NK-92 treated with Interleukin-12 subunit alpha and Interleukin-12 subunit beta, amount 100 ng/mL, for 24 hours (cell line): Measurements from ENCODE around the gene DOC2A.

Experiments
- DNase-seq: peaks from one replicate; lab custom pipeline; 2025; lab: John Stamatoyannopoulos, UW

Gene DOC2A

DNA sequence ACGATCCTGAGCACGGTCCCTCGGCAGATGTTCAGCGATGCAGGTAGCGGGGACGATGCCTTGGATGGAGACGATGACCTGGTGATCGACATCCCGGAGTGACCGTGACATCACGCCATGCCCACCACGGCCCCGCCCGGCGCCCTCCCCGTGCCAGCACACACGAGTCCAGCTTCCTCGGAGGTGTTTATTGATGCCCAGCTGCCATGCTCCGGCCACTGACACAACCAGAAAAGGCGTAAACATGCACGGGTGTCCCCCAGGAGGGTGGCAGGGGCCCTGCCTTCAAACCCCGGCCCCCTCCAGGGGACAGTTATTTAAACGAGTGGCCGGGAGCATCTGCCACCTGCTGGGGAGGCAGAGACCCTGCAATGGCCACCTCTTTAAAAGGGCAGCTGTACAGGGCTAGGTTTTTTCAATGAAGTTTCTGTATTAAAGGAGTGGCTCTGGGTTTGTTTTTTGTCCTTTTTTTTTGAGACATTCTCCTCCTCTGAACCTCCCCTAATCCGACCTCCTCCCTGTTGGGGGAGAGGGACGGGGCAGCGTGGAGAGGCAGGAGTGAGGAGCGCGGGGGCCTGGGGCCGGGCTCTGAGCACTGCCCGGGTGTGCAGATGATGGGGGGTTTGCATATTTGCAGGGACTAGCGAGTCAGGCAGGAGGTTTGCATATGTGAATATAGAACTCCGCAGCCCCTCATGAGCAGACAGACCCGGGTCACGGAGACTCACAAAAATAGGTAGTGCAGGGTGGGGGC lies 5.3 kb downstream of the DOC2A start:
- no peak for DNase-seq

DNA sequence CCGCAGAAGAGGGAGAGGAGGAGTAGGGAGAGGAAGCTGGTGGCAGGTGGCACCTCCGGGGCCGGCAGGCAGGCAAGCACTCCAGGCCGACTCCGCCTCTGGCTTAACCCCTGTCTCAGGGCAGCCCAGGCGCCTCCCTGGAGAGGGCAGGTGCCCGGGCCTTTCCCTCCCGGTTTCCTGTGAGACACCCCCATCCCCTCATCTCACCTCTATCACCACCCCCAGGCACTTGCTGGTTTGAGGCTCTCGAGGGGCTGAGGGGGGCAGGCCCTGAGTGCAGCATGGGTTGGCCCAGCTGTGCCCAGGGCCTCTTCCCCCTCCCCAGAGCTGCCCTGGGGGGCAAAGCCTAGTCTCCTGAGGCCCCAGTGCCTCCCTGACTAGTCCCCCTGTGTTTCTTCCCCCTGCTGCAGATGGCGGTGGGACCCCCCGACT lies 6.0 kb downstream of the DOC2A start:
- DNase-seq = no peak

DNA sequence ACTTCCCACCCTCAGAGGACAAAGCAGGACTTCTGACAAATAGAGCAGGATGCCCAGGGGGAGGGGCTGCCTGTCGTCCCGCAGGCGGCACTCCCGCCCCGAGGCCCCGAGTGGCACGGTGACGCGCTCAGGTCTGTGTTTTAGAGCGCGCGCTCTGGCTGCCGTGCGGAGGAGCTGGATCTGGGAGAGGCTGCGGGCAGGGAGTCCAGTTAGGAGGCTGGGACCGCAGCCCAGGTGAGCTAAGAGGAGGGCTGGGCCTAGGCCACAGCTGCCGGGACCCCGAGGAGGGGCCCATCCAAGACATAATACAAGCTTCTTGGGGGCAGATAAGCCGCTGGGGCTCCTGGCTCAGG lies 6.4 kb downstream of the DOC2A start:
- DNase-seq = no peak

DNA sequence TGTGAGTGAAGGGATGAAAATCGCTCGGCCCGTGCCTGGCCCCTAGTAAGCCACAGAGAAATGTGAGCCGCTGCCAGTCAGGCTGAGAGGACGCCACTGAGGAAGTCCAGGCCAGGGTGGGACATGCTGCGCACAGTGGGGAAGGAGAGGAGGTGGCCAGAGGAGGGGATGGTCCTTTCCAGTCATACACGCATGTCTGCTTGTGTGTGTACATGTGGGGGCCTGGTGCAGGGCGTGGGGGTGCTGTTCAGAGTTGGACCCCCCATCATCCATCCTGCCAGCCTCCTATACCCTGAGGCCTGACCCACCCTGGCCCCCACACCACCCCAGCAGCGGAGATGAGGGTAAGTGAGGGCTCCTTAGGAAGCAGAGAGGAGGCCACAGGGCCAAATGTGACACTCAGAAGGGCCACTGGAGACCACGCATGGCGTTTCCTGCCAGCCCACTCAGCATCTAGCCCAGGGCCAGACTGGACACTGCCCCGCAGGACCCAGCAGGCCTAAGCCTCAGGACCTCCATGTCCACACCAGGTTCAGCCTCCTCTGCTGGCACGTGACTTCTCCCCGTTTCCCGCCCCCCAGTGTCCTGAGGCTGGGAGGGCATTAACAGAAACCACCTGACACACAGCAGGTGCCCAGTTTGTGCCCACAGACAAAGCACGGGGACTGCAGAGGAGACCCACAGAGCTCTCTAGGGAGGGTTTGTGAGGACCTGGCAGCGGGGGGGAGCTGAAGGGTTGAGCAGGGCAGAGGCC lies 7.0 kb downstream of the DOC2A start:
- no peak for DNase-seq

DNA sequence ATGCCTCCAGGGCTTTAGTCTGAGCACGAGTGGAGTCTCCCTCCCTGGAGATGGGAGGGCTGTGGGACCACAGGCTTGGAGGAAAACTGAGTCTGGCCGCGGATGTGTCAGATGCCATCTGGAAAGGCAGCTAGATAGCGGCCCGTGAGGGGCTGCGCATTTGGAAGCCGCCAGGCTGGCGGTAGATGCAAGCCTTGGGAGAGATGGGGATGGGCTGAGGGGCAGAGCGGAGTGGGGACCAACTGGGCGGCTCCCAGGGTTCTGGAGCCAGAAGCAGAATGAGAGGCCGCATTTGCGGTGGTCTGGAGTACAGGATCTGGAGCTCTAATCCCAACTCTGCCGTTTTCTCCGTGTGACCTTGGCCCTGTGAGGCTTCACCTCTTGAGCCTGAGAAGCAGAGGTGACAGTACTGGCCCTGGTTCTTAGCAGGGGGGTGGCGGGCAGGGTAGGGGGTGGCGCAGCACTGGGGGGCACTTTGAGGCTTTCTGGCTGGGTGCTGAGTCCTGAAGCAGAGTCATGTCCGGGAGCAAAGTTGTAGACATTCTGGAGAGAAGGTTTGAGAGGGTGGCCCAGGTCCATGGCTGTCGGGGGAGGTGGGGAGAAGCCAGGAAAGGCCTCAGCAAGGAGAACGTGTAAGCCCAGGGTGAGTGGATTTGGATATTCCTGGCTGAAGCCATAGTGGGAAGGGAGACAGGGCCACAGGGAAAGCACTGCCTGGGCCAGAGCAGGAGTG lies 8.0 kb downstream of the DOC2A start:
- DNase-seq = no peak

DNA sequence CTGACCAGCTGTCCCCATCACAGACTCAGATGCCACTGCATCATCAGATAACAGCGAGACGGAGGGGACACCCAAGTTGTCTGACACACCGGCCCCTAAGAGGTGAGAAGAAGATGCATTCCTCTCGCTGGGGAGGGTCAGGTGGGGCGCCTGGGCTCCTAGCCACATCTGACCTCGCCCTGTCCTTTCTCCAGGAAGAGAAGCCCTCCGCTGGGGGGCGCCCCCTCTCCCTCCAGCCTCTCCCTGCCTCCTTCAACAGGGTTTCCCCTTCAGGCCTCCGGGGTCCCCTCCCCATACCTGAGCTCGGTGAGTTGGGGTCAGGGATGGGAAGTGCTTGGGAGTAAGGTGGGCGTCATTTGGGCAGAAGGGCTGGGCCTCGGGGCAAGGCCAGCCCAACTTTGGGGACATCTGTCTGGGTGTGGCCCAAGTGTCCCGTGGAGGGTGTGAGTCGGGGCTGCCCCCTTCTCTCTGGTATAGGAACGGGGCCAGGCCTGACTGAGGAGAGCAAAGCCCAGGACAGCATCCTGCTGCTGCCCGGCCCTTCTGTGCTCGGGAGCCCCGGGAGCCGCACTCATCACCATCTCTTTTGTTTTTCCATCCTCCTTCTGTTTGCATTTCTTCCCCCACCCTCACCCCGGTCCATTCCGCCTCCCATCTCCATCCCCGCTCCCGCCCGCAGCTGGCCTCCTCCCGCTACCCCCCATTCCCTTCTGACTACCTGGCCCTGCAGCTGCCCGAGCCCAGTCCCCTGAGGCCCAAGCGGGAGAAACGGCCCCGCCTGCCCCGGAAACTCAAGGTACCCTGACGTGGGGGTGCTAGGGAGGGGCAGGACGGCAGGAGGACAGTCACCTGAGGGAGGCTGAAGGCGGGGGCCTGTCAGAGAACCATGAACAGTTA lies 9.8 kb downstream of the DOC2A start:
- no peak for DNase-seq

DNA sequence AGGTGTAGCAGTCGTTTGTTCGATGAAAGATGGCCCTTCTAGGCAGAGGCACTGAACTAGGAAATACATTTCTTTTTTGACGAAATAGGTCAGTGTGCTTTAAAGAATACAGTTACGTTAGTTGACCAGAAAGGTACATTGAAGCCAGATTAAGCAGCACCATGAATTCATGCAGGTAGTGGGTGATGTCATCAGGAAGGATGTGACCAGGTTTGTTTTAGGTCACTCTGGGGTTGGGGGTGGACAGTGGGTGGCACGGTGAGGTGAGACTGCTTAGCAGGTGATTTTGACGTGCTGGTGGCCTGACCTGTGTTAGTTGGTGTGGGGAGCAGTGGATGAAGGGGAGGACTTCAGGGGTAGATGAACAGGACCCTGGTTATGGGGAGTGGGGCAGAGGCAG lies 11.2 kb downstream of the DOC2A start:
- no peak for DNase-seq

DNA sequence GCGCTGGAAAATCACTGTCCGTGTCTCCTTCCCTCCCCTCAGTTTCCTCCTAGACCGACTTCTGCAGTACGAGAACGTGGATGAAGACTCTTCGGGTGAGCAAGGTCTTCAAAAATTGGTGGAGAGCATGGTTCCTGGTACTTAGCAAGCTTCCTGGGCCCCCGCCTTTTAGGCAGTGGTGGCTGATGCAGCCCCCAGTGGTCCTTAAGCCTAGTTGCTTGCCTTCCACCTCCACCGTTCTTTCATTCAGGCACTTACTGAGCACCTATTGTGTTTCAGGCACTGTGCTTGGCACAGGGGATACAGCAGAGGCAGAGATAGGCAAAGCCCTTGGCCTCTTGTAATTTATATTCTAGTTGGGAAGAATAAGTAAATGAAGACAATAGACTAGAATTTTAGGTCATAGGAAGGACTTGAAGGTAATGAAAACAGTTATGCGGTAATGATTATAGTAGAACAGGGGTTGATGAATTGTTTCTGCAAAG lies 14.0 kb downstream of the DOC2A start:
- DNase-seq = no peak

DNA sequence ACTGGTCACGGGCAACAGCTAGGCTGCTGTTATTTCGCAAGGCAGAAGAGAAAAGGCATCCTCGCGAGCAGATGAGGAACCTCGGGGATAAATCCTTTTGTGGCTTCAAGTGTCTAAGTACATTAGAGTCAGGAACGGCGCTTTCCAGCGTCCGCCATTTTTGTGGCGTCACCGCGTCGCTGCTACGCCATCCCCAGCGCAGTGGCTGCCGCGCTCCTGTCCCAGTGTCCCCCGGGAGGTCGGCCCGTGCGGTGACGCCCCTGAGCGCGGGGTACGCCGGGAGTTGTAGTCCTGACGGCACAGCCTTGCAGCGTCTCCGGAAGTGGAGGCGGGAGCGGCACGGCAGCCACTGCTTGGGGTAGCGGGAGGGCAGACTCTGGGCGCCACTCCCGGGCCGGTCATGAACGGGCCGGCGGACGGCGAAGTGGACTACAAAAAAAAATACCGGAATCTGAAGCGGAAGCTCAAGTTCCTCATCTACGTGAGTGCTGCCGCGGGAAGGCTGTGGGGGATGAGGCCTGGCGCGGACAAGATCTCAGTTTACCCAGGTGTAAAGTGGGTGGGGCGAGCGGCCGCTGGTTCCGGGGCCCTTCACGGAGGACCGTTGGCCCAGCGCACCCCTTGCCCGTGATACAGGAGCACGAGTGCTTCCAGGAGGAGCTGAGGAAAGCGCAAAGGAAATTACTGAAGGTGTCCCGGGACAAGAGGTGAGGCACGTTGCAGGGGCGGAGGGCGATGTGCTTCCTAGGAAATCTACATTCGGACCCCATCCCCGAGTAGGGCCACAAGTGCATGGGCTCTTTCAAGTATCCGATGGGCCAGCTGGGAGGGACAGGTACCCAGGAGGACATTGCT lies 14.7 kb downstream of the DOC2A start, which contains the start of gene INO80E:
Gene INO80E (plus strand): TSS at position 331 of the 855 bp plus-strand sequence. CDS start 70 bp downstream, at position 401.
- DNase-seq = peak; percentile 98

DNA sequence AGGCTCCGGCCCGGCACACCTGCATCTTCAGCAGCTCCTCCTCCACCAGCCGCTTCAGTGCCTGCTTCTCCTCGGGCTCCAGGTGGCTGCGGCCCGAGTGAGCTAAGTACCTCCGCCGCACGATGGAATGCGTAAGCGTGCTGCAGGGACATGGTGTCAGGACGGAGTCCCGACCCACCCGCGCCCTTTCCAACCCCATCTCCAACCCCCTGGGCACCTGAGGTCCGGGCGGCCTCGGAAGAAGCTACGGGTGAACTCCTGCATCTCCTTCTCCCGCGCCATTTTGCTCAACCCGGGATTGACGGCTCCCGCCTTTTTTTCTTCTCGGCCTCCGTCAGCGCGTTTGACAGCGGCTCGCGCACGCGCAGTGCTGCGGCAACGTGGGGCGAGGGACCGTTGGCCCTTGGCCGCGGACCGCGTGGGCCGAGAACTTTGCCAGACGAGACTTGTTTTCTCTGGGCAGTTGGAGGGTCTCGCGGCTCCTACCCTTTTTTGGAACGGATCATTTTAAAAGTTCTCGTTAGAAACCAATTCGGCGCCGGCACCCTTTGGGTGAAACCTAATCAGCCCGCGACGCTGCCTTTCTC lies 15.4 kb downstream of the DOC2A start, which contains the start of gene HIRIP3:
Gene HIRIP3 (minus strand): TSS at position 294 of the 587 bp plus-strand sequence. CDS start 12 bp downstream, at position 282.
- peak; percentile 77 for DNase-seq

DNA sequence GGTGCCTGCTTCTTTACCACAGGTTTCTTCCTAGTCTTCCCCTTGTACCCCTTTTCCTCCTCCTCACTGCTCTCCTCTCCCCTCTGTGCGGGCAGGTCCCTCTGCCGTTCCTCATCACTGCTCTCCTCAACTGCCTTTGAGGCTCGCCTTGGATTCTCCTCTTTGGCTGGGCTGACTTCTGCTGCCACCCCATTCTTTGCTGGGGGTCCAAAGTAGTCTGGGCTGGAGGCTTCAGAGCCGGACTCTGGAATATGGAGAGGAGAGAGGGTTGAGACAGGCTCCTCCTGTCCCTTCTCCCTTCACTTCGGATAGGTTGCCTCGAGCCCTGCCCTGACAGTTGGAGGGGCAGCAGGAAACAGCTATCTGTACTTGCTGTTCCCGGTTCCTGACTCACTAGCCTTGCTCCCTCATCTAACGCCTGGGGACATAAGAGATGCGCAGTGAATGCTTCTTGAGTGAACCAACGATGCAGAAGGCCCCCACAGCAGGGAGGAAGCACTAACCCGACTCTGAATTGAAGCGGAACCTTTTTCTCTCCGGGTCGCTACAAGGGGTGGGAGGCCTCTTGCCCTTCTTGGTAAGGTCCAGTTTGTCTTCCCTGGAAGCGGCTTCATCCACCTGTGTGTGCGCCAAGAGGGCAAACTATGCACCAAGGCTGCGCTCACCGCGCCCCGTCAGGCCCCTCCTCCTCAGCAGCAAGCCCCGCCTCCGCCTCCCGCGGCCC lies 16.1 kb downstream of the DOC2A start:
- DNase-seq = no peak

DNA sequence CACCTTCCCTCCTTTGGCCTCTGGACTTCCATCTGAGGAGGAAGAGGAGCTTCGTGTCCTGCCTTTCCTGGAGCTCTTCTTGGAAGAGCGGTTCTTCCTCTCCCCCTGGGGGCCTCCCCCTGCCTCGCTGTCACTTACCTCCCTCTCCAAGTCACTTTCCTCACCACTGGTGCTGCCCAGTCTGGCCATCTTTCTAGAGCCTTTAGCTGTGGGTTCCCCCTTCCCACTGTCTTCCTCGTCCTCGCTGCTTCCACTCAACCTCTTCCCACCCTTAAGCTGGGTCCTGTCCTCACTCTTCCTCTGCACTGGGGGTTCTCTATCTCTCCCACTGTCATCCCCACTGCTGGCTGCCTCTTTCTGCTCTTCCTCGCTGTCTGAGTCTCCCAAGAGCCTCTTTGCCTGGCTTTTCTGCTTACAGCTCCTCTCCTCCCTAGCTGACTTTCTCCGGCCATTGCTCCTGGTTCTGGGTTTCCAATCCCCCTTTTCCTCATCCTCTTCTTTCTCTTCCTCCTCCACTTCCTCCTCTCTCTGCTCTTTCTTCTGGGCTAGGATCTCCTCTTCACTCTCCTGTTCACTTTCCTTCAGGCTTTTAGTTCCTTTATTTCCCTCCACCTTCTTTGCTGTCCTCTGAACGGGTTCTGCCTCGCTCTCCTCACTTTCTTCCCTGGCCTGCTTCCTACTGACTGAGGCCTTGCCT lies 16.8 kb downstream of the DOC2A start:
- no peak for DNase-seq

DNA sequence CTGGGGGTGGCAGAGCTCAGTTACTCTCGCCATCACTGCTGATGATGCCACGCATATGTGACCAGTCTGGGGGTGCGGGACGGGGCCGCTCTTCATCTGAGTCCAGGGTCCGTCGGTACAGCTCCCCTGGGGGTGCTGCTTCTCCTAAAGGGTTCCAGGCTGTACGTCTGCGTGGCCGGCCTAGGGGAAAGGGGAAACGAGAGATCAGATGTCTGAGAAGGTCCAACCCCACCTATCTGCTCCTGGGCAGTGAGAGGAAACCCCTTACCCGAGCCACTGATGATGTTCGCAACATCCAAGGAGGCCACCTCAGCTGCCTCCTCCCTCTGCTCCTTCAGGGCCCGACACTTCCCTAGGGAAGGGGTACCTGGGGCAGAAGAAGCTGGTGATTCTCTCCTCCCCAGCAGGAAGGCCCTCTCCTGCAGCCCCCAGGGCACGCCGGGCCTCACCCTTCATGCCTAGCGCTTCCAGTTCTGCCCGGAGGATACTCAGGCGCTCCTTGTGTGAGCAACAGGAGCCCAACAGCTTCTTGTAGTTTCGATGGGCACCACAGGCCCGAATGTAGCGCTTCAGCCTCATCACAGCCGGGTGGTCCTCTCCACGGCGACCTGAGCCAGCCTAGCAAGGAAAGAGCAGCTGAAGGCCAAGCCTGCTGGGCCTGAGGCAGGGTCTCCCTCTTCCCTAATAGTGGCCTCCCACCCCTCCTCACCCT lies 17.5 kb downstream of the DOC2A start:
- DNase-seq = no peak

DNA sequence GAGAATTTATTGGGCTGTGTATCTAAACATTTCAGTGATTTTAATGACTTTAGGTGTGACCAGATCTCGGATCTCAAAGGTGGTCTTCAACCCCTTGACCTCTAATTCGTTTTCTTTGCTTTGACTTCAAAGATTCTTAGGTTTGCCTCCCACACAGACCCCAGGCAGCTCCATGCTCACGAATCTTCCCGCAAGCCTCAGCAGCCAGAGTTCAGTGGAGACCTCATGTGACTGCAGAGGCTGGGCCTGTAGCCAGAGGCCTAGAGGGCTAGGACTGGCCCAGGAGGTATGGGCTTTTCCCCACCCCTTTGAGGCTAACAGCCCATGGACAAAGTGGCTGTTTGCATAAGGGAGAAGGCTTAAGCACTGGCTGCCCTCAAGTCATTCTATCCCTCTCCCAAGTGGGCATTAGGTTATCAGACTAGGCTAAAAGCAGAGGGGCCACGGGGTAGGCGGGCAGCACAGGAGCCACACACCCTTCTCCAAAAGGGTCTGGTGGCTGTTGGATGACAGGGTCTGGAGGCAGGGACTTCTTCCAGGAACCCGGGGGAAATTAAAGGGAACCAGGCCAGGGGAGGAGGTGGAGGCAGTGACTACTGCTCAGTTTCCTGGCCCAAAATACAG lies 18.4 kb downstream of the DOC2A start:
- DNase-seq = no peak

DNA sequence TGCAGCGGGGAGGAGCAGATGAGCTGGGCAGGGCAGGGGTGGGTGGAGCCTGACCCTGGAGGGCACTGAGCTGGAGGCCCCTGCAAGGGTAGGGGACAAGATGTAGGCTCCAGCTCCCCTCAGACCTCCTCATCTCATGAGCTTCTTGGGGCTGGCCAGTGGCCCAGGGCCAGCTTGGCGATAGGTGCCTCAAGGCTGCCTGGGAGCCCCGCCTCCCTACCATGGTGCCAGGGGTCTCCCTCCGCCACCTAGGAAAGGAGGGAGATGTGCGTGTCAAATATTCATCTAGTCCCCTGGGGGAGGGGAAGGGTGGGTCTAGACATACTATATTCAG lies 19.3 kb downstream of the DOC2A start:
- no peak for DNase-seq

DNA sequence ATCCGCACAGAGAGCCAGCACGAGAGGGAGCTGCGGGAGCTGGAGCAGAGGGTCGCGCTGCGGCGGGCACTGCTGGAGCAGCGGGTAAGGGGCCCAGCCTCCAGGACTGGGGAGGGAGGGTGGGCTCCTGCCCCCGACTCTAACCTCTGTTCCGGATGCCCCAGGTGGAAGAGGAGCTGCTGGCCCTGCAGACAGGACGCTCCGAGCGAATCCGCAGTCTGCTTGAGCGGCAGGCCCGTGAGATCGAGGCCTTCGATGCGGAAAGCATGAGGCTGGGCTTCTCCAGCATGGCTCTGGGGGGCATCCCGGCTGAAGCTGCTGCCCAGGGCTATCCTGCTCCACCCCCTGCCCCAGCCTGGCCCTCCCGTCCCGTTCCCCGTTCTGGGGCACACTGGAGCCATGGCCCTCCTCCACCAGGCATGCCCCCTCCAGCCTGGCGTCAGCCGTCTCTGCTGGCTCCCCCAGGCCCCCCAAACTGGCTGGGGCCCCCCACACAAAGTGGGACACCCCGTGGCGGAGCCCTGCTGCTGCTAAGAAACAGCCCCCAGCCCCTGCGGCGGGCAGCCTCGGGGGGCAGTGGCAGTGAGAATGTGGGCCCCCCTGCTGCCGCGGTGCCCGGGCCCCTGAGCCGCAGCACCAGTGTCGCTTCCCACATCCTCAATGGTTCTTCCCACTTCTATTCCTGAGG lies 19.8 kb downstream of the DOC2A start:
- no peak for DNase-seq

DNA sequence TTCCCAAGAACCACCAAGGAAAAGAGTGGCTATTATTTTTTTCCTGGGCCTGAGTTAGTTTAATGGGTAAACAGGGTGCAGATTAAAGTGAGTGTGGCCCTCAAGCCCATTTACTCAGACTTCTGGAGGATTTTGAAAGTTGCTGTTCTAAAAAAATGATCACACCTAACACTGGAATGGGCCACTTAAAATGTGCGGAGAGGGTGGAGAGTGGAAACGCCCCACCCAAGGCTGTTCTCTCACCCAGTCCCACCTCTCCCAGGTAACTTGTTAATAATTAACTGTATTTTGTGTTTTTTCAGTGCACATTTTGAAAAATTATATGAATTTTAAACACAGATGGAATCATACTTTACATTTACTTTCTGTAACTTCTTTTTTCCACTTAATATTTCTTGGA lies 20.8 kb downstream of the DOC2A start:
- DNase-seq = no peak
